ENCODE data around the gene PPM1J. TPM values are rescaled to one million over a fixed set of nuclear protein-coding genes. Genes with fewer than 3 reads are reported as not detected.

PPM1J gene
- total RNA-seq, 1 donor from 2014 or later: 0.69 TPM

GRCh38 chr1:112704391-112704933 lies 10.7 kb downstream of the PPM1J start:
- Mint-ChIP-seq H3K27ac (ENCODE audit: unreplicated experiment) (peak overlapping the region; percentile 48), H3K4me3 (ENCODE audit: unreplicated experiment) (peak overlapping the region; percentile 98), H3K27me3 (ENCODE audit: unreplicated experiment) (peaks cover 12% of the 10 kb centered on the region), H3K4me1 (ENCODE audit: low read depth, unreplicated experiment) (peaks cover 28% of the 10 kb centered on the region), H3K36me3 (ENCODE audit: unreplicated experiment) (peaks cover 7% of the 10 kb centered on the region), H3K9me3 (ENCODE audit: unreplicated experiment) (peaks cover 15% of the 10 kb centered on the region)
- DNase-seq: no peak
- TF ChIP-seq CTCF (IDR thresholded peaks at IDR 0.05; ENCODE audit: partially characterized antibody, unreplicated experiment): no peak

DNA sequence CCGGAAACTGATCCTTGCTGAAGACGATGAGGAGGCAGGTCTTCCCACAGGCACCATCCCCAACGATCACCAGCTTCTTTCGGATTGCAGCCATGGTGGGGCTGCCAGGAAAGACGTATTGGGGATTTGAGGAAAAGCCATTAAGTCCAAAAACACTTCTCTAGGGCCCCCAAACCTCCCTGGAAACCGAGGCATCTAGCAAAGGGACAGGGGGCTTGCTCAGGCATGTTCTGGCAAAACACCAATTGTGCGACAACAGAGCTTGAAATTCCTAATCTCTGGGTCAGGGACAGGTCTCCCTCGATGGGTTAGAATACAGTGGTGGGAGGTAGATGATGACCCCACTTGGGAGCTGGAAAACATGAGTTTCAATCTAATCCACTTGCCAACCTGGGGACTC lies 11.4 kb downstream of the PPM1J start:
- DNase-seq: no peak
- Mint-ChIP-seq H3K27me3 (ENCODE audit: unreplicated experiment) (peaks cover 12% of the 10 kb centered on the region), H3K36me3 (ENCODE audit: unreplicated experiment) (peaks cover 7% of the 10 kb centered on the region), H3K27ac (ENCODE audit: unreplicated experiment) (no peak overlapping the region), H3K4me1 (ENCODE audit: low read depth, unreplicated experiment) (peaks cover 29% of the 10 kb centered on the region), H3K9me3 (ENCODE audit: unreplicated experiment) (peaks cover 13% of the 10 kb centered on the region), H3K4me3 (ENCODE audit: unreplicated experiment) (no peak overlapping the region)
- no peak for TF ChIP-seq CTCF (IDR thresholded peaks at IDR 0.05; ENCODE audit: partially characterized antibody, unreplicated experiment)

GRCh38 chr1:112702420-112703261 lies 12.5 kb downstream of the PPM1J start:
- peaks cover 10% of the 10 kb centered on the region for H3K9me3 Mint-ChIP-seq (ENCODE audit: unreplicated experiment)
- DNase-seq: peak; percentile 11
- peaks cover 10% of the 10 kb centered on the region for H3K27me3 Mint-ChIP-seq (ENCODE audit: unreplicated experiment)
- peaks cover 7% of the 10 kb centered on the region for H3K36me3 Mint-ChIP-seq (ENCODE audit: unreplicated experiment)
- peaks cover 29% of the 10 kb centered on the region for H3K4me1 Mint-ChIP-seq (ENCODE audit: low read depth, unreplicated experiment)
- H3K4me3 Mint-ChIP-seq (ENCODE audit: unreplicated experiment): peak overlapping the region; percentile 22
- TF ChIP-seq CTCF (IDR thresholded peaks at IDR 0.05; ENCODE audit: partially characterized antibody, unreplicated experiment): no peak
- H3K27ac Mint-ChIP-seq (ENCODE audit: unreplicated experiment): no peak overlapping the region

GRCh38 chr1:112702067-112702395 lies 13.1 kb downstream of the PPM1J start:
- Mint-ChIP-seq H3K36me3 (ENCODE audit: unreplicated experiment) (peaks cover 7% of the 10 kb centered on the region), H3K27me3 (ENCODE audit: unreplicated experiment) (peaks cover 10% of the 10 kb centered on the region), H3K4me1 (ENCODE audit: low read depth, unreplicated experiment) (peaks cover 29% of the 10 kb centered on the region), H3K4me3 (ENCODE audit: unreplicated experiment) (peak overlapping the region; percentile 22), H3K9me3 (ENCODE audit: unreplicated experiment) (peaks cover 7% of the 10 kb centered on the region), H3K27ac (ENCODE audit: unreplicated experiment) (peak overlapping the region; percentile 31)
- TF ChIP-seq CTCF (IDR thresholded peaks at IDR 0.05; ENCODE audit: partially characterized antibody, unreplicated experiment): no peak
- DNase-seq: peak; percentile 7
